Caco-2 (cell line): ENCODE measurements around the gene KHDC3L. TPM values are rescaled to one million over a fixed set of nuclear protein-coding genes. Genes with fewer than 3 reads are reported as not detected.

Experiments
- BruUV-seq: library from RNA; stranded (reverse); fragments of 400-500 nt; replicated peaks from 2 replicates; lab custom pipeline; 2021; lab: Mats Ljungman, UMichigan
- CTCF ChIA-PET: fragments of 300-600 bp; sonication (Branson Sonifier 250); formaldehyde crosslinking; loops from one replicate; lab custom pipeline; 2022; ENCODE audit warnings: antibody characterized with exemption; lab: Charles Lee
- POLR2A ChIA-PET: fragments of 300-600 bp; sonication (Branson Sonifier 250); formaldehyde crosslinking; loops from one replicate; lab custom pipeline; 2022; ENCODE audit warnings: antibody characterized with exemption; lab: Charles Lee
- DNase-seq, 2 experiments: peaks; one replicate each; pipeline versions ENCODE4 v3.0.0 to v3.0.0-alpha.2; 2020 to 2022
- H3K27me3 ChIP-seq: replicated peaks from 2 replicates; pipeline ENCODE4 v1.6.0; 2011; ENCODE audit warnings: low read length; ENCODE audit not compliant: control insufficient read depth, insufficient read depth
- H3K36me3 ChIP-seq: 2 replicates; pipeline ENCODE4 v1.5.1; 2011; ENCODE audit warnings: low read length; ENCODE audit not compliant: control insufficient read depth, insufficient read depth
- H3K4me1 ChIP-seq: fragments of 250-450 bp; sonication (Bioruptor Pico); 2 replicates; pipeline ENCODE4 v1.5.1; 2020; ENCODE audit warnings: mild to moderate bottlenecking
- H3K4me3 ChIP-seq: 2 replicates; pipeline ENCODE4 v1.5.1; 2011; ENCODE audit warnings: low read depth, mild to moderate bottlenecking, control low read depth, low read length
- H3K9me3 ChIP-seq: fragments of 250-450 bp; sonication (Bioruptor Pico); 2 replicates; pipeline ENCODE4 v1.5.1; 2020; ENCODE audit warnings: mild to moderate bottlenecking, moderate library complexity
- H3K27ac Mint-ChIP-seq: one replicate; pipeline ENCODE4 v1.8.0; 2022; ENCODE audit warnings: mixed read lengths; ENCODE audit not compliant: unreplicated experiment
- H3K27me3 Mint-ChIP-seq: one replicate; pipeline ENCODE4 v1.8.0; 2022; ENCODE audit warnings: mixed read lengths; ENCODE audit not compliant: insufficient read depth, unreplicated experiment
- H3K36me3 Mint-ChIP-seq: one replicate; pipeline ENCODE4 v1.8.0; 2022; ENCODE audit warnings: mild to moderate bottlenecking, mixed read lengths; ENCODE audit not compliant: insufficient read depth, unreplicated experiment
- H3K4me1 Mint-ChIP-seq: one replicate; pipeline ENCODE4 v1.8.0; 2022; ENCODE audit warnings: low read depth, mixed read lengths; ENCODE audit not compliant: unreplicated experiment
- H3K4me3 Mint-ChIP-seq: one replicate; pipeline ENCODE4 v1.8.0; 2022; ENCODE audit warnings: mild to moderate bottlenecking, moderate library complexity, mixed read lengths; ENCODE audit not compliant: unreplicated experiment
- H3K9me3 Mint-ChIP-seq: one replicate; pipeline ENCODE4 v1.8.0; 2022; ENCODE audit warnings: mixed read lengths; ENCODE audit not compliant: unreplicated experiment
- CTCF ChIP-seq, 2 experiments: fragments of 200-600 bp in 1 of 2; IDR thresholded peaks; 1 replicate in 1 of 2; 2 replicates in 1 of 2; pipeline versions ENCODE4 v1.5.1 to v1.8.0; 2011 to 2022; ENCODE audit warnings: antibody characterized with exemption in 1 of 2, control low read depth in 1 of 2, inconsistent platforms in 1 of 2, low read depth in 1 of 2, low read length in 1 of 2, mild to moderate bottlenecking in 1 of 2, moderate library complexity in 1 of 2; ENCODE audit not compliant: insufficient read depth in 1 of 2, severe bottlenecking in 1 of 2, unreplicated experiment in 1 of 2
- intact Hi-C: fragments of 100-400 bp; cut with micrococcal nuclease; formaldehyde crosslinking; loops from one replicate; pipeline ENCODE4 v1.10.0; 2022; ENCODE audit not compliant: unreplicated experiment
- total RNA-seq: library from RNA; stranded (reverse); gene quantifications from 2 replicates; pipeline ENCODE4 v1.2.3, GENCODE V29; 2022

The KHDC3L gene
- total RNA-seq, 1 experiment from 2014 or later: not detected

GRCh38 chr6:73349311-73349710 is 13.1 kb upstream of the KHDC3L start:
- POLR2A ChIA-PET: no interaction called here
- Mint-ChIP-seq H3K4me3 (no peak overlapping the region), H3K27me3 (no peaks in the 10 kb centered on the region), H3K36me3 (no peaks in the 10 kb centered on the region), H3K27ac (no peak overlapping the region), H3K9me3 (no peaks in the 10 kb centered on the region), H3K4me1 (no peaks in the 10 kb centered on the region)
- CTCF ChIA-PET: no interaction called here
- no peak overlapping the region for H3K4me3 ChIP-seq
- DNase-seq: no peak
- intact Hi-C loops: no loop called here
- BruUV-seq: no TSS peak
- H3K36me3 ChIP-seq: no peaks in the 10 kb centered on the region
- TF ChIP-seq CTCF (IDR thresholded peaks at IDR 0.05; ENCODE audit: insufficient read depth in 1 of 2, low read depth in 1 of 2, low read length in 1 of 2, severe bottlenecking in 1 of 2, unreplicated experiment in 1 of 2): no peak
- no peaks in the 10 kb centered on the region for H3K4me1 ChIP-seq
- H3K27me3 ChIP-seq: no peaks in the 10 kb centered on the region
- H3K9me3 ChIP-seq: no peaks in the 10 kb centered on the region

GRCh38 chr6:73353636-73354593 is 8.5 kb upstream of the KHDC3L start, which contains the start of gene DPPA5:
Gene DPPA5 (minus strand): TSS chr6:73354276. CDS start chr6:73354225, 51 bp downstream.
- H3K27me3 Mint-ChIP-seq: no peaks in the 10 kb centered on the region
- POLR2A ChIA-PET: no interaction called here
- intact Hi-C loops: no loop called here

More at GRCh38 chr6:73353636-73354593, 8.5 kb upstream of the KHDC3L start, which contains the start of gene DPPA5:
- H3K27me3 ChIP-seq: no peaks in the 10 kb centered on the region
- DNase-seq: no peak
- CTCF ChIA-PET: no interaction called here
- Mint-ChIP-seq H3K36me3 (no peaks in the 10 kb centered on the region), H3K27ac (no peak within 1 kb of the TSS), H3K4me3 (no peak within 1 kb of the TSS), H3K9me3 (no peaks in the 10 kb centered on the region), H3K4me1 (no peaks in the 10 kb centered on the region)
- no TSS peak for BruUV-seq
- no peak within 1 kb of the TSS for H3K4me3 ChIP-seq
- no peak for TF ChIP-seq CTCF (IDR thresholded peaks at IDR 0.05; ENCODE audit: insufficient read depth in 1 of 2, low read depth in 1 of 2, low read length in 1 of 2, severe bottlenecking in 1 of 2, unreplicated experiment in 1 of 2)
- no peaks in the 10 kb centered on the region for H3K9me3 ChIP-seq
- no peaks in the 10 kb centered on the region for H3K36me3 ChIP-seq
- no peaks in the 10 kb centered on the region for H3K4me1 ChIP-seq
